HG03064 (cell line): ENCODE data around the gene KIAA0232.
"Not testable (repeated sequence)": the region's sequence is repeated elsewhere in the genome, so short reads cannot be mapped to it uniquely, and the experiment has no call there.

ENCODE experiments used
- ATAC-seq: cut with Tn5 transposase; IDR thresholded peaks from one replicate; pipeline ENCODE4 v1.9.1; 2021; ENCODE audit warnings: low read depth; ENCODE audit not compliant: unreplicated experiment

KIAA0232 gene

DNA sequence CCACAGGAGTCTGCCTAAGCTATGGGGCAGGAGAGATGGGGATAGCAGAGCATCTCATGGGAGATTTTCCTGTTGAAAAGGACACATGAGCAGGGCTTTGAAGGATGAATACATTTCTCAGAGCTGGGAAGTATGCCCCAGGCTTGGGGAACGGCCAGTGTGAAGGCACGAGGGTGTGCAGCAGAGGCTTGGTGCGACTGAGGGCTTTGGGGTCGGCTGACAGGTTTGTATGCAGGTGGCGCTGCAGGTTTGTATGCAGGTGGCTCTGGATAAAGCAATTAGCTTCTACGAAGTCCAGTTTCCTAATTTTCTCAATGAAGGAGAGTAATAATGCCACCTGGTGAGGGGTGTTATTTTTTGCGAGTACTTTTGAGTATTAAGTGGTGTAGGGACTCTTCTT, 6.8 kb upstream of the KIAA0232 start:
- no peak for ATAC-seq

DNA sequence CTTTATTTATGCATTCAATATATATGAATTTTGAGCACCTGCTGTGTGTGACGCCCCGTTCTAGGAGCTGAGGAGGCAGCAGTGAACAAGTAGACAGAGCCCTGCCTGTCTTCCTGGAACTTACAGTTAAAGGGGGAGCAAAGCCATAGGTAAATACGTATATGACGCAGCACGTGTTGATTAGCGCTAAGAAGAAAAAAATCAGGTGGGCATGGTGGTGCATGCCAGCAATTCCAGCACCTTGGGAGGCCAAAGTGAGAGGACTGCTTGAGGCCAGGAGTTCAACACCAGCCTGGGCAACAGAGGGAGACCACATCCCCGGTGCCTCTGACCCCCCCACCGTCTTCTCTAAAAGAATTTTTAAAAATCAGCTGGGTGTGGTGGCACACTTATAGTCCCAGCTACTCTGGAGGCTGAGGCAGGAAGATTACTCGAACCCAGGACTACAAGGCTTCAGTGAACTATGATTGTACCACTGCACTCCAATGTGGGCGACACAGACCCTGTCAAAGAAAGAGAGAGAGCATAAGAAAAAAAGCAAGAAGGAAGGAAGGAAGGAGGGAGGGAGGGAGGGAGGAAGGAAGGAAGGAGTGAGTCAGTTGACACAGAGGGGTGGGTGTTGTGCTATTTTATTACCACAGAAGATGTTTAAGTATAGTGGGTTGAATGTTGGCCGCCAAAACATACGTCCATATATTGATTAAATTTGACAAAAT, 5.4 kb upstream of the KIAA0232 start:
- ATAC-seq, result no peak

DNA sequence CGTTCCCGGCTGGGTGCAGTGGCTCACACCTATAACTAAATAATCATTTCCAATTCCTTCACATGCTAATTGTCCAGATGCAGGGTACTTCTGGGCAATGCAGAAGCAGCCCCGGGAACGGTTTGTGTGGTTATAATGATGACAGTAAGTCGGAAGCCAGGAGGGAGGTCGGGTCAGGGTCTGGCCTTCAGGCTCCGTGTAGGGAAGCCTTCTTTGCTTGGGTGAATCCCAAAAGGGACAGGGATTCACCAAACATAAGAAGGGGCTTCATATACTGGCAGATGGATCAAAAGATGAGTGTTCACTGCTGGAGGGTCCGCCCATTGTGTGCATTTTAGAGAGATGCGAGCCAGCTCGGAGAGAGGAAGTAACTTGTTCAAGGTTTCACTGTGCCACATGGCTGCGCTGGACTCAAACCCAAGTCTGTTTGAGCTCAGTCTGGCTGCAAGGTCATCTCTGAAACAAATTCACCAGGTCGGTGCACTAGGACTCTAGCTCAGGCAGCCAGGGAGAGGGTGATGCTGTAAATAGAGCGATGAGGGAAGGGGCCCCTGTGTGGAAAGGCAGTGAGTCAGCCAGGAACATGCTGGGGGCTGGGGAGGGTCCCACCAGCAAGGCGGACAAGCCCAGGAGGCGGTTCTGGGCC, 4.8 kb upstream of the KIAA0232 start:
- ATAC-seq, result no peak

DNA sequence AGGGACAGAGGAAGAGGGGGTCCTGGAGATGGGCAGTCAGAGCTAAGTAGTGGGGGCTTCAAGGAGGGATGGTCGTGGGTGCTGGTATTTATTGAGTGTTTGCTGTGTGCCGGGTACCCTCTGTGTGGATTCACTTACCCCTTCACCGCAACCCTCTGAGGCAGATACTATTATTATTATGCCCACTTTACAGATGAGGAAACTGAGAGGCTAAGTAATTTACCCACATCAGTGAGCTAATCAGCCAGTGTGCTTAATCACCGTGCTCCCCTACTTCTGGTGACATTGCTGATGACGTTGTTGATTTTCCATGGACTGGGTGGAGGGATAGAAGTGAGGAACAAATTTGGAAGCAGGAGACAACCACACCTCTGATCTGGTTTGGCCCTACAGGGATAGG, 4.1 kb upstream of the KIAA0232 start:
- no peak for ATAC-seq

DNA sequence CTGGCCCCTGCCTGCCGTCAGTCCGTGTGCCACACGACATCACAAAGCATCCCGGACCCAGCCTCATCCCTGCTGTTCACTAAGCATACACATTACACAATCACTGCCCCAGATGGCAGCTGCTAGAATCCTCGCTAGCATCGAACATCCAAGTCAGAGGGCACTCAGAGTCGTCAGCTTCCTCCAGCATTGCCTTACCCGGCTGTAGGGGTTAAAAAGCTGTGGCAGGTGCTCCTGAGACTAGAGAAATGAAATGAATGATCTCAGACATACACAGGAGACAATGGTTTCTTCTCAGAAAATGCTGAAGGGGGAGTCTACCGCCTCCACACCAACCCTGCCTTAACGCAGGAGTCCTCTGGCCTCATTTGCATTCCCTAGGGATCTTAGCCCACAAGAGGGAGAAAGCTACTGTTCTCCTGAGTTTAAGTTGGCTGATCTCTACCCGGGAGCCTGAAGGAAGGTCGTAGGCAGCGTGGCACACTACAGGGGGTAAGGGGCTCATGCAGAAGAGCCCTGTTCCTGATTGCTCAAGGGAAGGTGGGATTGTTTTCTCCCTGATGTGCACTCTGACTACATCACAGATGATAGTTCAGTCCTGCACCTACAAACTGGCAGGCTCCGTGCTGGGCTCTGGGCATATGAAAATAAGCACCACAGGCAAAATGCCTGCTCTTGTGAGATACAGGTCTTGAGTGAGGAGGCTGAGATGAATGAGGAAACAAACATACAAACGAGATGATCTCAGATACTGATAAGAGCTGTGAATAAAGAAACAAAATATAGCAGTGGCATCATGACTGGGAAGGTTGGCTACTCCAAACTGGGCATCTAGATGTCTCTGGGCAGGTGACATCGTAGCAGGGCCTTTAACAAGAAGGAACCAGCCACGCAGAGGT, 2.6 kb upstream of the KIAA0232 start:
- ATAC-seq, result no peak

DNA sequence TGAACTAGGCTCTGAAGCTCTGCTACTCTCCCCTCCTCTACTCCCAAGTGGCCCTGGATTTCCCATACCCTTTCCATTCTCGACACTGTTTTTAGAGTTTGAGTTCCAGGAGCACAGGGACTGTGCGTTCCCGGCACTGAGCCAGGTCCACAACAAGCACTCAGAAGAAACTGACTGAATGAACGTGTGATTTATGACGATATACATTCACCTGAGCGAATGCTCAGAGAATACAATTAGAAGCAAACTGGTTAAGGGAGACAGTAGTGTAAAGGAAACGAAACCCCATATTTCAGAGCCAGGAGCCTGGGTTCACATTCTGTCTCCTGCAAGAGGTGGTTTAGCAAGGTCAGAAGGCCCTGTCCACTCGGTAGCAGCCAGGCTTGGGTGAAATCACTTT, 1.4 kb upstream of the KIAA0232 start:
- ATAC-seq, result no peak

DNA sequence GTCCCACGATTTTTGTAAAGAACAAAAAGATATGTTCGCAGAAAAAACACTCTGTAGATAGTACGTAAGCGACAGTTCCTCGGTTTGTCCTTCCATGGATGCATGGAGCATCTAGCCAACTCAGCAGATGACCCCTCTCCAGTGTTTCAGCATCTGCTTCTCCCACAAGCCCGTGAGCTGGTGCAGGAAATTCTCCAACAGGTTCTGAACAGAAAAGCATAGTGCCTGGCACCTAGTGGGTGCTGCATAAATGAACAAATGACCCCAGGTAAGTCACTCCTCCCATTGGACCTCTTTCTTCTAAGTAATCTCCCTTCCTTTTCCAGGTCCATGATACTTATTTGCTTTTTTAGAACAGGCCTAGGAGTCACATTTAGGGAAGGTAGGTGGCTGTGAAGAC, 966 bp upstream of the KIAA0232 start:
- ATAC-seq, result no peak

DNA sequence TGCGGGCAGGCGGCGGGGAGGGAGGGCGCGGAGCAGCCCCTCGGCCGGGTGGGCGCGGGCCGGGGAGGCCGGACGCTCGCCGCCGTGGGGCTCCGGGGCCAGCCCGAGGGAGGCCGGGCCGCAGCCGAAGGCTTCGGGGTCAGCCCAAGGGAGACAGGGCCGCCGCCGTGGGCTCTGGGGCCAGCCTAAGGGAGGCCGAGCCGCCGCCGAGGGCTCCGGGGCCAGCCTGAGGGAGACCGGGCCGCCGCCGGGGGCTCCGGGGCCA, 251 bp downstream of the KIAA0232 start:
- no peak for ATAC-seq

DNA sequence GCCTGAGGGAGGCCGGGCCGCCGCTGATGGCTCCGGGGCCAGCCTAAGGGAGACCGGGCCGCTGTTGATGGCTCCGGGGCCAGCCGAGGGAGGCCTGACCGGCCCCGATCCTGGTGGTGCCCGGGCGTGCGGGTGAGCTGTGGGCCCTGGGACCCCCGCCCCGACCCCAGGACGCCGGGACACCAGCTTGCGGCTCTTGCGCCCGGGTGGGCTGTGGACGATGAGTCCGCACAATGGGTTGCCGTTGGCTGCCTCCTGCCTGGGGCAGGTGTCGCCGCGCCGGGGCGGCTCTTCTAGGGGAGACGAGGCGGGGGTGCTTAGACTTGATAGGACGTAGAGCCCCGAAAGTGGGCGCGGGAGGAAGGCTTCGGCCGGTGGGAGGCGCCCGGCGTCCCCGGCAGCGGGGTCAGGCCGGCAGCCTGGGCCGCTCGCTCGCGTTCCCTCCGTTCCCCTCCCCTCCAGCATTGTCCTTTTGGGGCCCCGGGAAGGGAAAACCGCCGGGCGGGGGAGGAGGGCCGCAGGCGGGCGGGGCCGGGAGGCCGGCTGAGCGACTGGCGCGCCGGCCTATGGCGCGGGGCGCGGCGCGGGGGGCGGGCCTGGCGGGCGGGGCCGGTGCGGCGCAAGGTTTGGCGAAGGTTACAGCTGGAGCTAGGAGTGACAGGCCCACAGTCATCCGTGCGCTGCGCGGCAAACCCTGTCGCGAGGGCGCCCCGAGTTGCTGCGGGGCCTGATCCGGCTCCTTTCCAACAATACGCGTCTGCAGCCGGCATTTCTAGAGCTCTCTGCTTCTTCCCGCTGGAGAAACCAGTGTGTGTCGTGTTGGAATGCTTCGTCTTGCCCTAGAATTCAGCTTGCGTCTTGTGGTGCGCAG, 819 bp downstream of the KIAA0232 start:
- ATAC-seq, result peak; percentile 66

DNA sequence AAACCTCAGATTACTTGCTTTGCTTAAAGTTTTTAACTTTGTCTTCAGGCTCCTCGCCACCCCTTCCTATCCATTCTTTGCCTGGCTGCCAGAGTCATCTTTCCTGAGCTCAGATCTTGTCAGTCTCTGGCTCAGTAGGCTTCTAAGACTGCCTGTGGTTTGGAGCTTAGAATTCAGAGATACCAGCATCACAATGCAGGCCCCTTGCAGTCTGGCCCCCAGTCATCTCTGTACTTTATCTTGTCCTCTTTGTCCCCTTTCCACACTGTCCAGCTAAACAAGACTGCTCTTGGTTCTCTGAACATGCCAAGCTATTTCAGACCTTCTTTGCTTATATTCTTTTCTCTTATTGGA, 3.0 kb downstream of the KIAA0232 start:
- no peak for ATAC-seq

DNA sequence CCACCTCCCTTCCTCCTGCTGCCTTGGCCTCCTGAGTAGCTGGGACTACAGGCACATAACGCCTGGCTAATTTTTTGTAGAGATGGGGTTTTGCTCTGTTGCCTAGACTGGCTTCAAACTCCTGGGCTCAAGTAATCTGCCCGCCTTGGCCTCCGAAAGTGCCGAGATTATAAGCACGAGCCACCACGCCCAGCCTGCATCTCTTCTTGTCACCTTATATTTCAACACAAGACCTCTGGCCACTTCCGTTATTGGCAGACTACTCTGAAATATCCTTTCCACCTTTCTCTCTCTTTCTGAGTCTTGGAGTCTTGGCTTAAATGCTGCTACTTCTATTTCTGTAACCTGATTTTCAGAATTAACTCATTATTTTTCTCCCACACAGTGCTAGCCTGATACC, 5.6 kb downstream of the KIAA0232 start:
- no peak for ATAC-seq

DNA sequence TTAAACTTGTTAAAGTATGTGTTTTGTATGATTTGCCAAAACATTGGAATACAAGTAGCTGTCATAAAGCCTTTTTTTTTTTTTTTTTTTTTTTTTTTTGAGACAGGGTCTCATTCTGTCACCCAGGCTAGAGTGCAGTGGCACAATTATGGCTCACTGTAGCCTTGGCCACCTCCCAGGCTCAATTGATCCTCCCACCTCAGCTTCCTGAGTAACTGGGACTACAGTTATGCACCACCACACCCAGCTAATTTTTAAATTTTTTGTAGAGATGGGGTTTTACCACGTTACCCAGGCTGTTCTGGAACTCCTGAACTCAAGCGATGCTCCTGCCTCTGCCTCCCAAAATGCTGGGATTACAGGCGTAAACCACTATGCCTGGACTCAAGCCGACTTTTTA, 8.7 kb downstream of the KIAA0232 start:
- not testable (repeated sequence) for ATAC-seq

DNA sequence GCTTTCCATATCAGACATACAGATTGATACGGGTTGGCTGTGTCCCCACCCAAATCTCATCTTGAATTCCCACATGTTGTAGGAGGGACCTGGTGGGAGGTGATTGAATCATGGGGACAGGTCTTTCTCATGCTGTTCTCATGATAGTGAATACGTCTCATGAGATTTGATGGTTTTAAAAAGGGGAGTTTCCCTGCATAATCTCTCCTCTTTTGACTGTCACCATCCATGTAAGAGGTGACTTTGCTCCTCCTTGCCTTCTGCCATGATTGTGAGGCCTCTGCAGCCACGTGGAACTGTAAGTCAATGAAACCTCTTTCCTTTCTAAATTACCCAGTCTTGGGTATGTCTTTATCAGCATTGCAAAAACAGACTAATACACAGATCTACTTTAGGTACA, 9.3 kb downstream of the KIAA0232 start:
- not testable (repeated sequence) for ATAC-seq

DNA sequence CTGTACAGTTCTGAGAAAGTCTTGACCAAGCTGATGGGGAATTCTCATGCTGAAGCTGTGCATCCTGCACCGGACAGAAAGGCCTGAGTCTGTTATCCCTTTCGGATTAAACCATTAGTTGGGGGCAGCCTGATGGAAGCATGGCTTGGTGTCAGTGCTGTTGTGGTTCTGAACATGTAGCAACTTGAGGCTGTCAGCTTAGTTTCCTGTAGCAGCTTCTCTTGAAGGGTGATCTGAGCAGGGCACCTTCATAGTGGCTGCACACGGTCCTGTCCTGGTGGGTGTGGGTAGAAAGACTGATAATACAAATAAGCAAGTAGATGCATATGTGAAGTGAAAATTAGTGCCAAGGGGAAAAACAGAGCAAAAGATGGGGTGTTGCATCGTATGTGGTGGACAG, 11.7 kb downstream of the KIAA0232 start:
- ATAC-seq, result no peak

DNA sequence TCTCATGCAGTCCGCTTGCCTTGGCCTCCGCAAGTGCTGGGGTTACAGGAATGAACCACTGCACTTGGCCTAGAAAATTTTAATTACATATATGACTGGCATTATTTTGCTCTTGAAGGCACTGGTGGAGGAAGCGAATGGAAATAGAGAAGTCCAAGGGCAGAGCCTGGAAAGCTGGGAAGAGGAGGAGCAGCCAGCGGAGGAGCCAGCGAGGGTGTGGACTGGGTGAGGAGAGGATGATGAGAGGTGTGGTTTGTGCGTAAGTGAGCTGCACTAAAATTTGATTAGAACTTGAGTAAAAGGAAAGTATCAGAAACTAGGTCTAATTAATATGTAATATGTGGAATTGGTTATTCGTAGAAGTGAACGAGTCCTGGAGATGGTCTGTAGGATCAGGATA, 13.3 kb downstream of the KIAA0232 start:
- ATAC-seq, result no peak

DNA sequence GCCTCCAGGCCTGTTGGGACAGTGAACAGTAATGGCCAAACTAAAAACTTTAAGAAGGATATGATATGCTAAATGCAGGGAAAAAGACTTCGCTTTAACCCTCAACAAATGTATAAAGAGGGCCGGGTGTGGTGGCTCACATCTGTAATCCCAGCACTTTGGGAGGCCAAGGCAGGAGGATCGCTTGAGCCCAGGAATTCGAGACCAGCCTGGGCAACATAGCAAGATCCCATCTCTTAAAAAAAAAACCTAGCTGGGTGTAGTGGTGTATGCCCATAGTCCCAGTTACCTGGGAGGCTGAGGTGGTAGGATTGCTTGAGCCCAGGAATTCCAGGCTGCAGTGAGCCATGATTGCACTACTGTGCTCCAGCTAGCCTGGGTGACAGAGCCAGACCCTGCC, 14.8 kb downstream of the KIAA0232 start:
- not testable (repeated sequence) for ATAC-seq

DNA sequence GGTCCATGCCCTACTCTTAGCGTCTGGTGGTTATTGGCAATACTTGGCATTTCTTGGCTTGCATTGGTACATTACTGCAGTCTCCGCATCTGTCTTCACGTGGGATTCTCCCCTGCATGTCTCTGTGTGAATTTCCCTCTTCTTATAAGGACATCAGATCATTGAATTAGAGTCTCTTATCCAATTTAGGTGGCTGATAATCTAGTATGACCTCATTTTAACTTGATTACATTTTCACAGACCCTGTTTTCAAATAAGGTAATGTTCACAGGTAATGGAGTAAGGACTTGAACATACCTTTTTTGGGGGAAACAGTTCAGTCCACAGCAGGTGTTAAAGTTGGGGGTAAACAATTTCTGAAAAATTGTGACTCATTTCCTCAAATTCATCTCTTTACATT, 16.6 kb downstream of the KIAA0232 start:
- ATAC-seq, result no peak

DNA sequence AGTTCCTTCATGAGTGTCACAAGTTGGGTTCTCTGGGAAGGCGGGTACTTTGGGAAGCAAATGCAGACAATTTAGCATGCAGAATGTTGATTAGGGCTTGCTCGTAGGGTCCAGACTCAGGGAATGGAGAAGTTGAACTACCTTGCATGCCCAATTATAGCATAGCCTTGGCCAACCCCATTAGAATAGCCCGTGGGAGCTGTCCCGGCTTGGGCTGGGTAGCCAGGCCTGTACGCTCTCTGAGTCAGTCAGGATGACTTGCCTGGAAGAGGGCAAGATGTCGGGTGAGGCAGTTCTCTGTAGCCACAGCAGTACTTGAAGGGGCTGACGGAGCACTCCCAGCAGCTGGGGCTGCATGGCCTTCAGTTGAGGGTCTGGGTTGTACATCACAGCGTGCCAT, 19.5 kb downstream of the KIAA0232 start:
- no peak for ATAC-seq

DNA sequence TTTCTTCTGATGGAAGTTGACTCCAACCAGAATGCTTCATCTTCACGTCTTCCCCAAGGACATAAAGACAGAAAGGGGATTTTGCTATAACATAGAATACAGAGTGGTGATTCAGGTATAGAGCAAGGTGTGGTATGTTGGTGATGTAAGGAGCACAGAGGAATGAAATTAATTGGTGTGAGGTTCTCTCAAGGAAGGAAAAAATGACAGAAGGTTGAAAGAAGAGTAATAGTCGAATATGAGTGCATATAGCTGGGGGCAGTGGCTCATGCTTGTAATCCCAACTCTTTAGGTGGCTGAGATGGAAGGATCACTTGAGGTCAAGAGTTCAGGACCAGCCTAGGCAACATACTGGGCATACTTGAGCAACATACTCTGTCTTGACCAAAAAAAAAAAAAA, 20.1 kb downstream of the KIAA0232 start:
- ATAC-seq, result no peak

DNA sequence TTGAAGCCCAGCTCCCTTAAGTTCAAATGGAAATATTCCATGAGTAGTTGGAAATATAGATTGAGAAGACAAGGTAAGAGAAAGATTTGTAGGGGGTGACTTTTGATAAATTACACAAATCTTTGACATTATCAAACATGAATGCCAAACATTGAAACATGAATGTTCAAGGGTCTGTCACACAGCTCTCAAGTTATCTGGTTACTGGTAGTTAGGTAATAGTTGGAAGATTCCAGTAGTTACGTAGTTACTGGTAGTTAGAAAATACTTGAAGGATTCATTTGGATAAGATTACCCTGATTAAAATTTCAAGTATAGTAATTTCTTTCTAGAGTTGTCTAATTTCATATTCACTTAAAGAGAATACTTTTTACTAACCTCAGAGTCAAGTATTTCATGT, 20.7 kb downstream of the KIAA0232 start:
- no peak for ATAC-seq
